ENCODE data around the gene SLC25A26.
A peak's percentile ranks its signal among the peaks of the same experiment; 100 is the strongest.

Gene SLC25A26

DNA sequence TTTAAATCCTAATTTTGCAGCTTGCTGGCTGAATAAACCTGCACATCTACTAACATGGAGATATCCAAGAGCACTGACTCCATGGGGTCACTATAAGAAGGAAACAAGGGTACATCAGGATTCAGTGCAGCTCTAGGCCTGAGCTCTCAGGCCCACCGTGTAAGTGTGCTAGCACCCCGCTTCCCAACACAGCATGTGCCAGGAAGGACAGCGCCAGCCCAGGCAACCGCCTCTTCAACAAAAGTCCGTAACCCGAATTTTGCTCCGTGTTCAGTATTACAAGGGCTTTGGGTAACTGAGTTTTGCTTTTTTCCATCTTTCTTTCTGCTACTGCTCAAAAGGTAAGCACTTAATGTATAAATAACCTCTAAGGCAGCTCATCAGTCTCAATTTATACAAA lies 190.2 kb downstream of the SLC25A26 start:
- no peak overlapping the region for H3K27ac ChIP-seq
- TF ChIP-seq, protein P1, sequence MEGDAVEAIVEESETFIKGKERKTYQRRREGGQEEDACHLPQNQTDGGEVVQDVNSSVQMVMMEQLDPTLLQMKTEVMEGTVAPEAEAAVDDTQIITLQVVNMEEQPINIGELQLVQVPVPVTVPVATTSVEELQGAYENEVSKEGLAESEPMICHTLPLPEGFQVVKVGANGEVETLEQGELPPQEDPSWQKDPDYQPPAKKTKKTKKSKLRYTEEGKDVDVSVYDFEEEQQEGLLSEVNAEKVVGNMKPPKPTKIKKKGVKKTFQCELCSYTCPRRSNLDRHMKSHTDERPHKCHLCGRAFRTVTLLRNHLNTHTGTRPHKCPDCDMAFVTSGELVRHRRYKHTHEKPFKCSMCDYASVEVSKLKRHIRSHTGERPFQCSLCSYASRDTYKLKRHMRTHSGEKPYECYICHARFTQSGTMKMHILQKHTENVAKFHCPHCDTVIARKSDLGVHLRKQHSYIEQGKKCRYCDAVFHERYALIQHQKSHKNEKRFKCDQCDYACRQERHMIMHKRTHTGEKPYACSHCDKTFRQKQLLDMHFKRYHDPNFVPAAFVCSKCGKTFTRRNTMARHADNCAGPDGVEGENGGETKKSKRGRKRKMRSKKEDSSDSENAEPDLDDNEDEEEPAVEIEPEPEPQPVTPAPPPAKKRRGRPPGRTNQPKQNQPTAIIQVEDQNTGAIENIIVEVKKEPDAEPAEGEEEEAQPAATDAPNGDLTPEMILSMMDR (conservative IDR thresholded peaks at IDR 0.05): no peak

DNA sequence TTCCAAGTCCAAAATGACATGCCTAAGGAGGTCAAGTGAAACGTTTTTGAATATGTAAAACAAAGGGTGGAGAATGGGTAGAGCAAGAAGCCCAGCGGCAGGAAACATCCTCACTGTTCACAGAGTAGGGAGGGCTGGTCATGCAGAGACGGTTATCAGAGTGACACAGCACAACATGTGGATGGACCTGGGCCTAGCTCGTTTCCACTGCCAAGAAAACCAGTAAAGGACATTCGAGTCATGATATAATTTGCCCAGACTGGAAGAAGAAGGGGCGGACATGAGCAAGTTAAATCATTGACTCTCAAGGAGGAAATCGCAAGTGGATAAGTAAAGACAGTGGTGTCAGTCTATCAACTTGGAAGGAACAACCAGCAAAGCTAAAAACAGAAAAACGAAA lies 190.7 kb downstream of the SLC25A26 start:
- no peak overlapping the region for H3K27ac ChIP-seq
- TF ChIP-seq, protein P1 (conservative IDR thresholded peaks at IDR 0.05): no peak

DNA sequence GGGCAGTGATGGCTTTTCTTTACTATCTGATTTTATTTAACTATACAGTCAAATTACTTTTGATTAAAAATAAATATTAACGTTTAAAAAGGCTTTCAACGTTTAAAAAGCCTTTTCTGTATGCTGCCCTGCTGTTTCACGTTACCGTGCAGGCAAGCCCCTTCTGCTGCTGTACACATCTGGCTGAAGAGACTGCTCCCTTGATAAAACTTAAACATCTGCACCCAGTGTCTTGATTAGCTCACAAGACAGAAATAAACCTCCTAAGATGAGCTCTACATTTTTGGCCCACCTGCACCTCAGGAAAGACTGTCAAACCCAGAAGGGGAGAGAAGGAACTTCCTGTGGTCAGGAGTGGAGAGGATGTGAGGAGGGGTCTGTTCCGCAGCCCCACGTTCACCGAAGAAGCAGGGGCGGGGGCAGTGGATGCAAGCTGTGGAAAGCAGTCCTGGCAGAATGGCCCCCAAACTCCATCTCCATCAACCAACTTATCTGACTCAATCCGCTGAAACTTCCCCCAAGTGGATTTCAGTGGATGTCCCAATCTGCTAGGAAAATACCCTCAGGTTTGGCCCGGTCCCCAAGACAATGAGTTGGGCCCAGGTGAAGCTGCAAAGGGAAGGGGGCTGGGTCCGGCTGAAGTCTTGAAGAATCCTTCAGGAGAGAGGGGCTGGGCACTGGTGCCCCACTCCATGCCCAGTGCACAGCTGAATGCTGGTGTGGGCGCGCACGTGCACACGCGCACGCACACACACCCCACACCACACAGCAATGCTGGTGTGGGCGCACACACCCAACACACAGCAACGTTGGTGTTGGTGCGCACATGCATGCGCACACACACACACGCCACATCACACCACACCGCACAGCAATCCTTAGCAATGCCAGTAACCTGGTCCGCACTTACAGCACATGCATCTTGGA lies 191.4 kb downstream of the SLC25A26 start:
- TF ChIP-seq, protein P1 (conservative IDR thresholded peaks at IDR 0.05): no peak
- H3K27ac ChIP-seq: no peak overlapping the region

DNA sequence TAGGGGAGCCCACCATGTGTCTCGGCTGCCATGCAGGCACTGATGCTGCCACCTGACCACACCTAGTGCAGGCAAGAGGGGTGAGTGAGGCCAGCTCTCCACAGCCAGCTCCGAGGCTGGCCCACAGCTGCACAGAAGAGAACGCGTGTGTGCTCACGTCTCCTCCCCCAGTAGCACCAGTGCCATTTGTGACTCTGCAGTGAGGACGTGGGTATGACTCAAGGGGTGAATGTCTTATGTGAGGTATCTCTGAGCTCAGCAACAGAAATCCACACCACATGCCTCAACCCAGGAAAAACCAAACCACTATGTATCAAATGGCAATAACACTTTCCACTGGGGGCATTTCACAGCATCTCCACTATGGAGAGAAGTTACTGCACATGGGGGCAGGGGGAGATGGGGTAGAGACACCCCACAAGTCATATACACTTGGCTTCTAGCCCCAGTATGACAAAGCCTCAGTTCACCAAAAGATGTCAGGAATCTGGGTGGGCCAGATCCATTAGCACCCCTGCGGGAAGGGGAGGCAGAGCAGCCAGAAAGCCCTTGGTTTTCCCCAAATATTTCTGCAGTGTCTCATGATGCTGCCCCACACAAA lies 192.4 kb downstream of the SLC25A26 start:
- H3K27ac ChIP-seq: no peak overlapping the region
- TF ChIP-seq, protein P1 (conservative IDR thresholded peaks at IDR 0.05): no peak

DNA sequence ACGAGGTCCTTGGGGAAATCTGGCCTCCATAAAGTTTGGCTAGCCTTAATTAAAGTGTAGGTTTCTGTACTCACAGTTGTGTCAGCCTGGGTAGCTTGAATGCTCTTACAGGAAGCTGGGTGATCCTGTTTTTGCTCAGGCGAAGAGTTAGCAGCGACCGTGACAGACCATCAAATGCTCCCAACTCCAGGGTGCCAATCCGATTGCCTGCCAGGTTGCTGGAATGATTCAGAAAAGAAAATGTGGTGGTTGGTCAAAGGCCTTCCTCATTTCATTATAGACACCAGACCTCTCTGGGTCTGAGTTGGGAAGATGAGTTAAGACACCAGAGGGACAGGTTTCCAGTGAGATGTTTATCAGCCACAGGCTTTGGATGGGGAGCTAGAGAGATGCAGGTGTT lies 194.0 kb downstream of the SLC25A26 start:
- H3K27ac ChIP-seq: peak overlapping the region; percentile 89
- TF ChIP-seq, protein P1 (conservative IDR thresholded peaks at IDR 0.05): no peak

DNA sequence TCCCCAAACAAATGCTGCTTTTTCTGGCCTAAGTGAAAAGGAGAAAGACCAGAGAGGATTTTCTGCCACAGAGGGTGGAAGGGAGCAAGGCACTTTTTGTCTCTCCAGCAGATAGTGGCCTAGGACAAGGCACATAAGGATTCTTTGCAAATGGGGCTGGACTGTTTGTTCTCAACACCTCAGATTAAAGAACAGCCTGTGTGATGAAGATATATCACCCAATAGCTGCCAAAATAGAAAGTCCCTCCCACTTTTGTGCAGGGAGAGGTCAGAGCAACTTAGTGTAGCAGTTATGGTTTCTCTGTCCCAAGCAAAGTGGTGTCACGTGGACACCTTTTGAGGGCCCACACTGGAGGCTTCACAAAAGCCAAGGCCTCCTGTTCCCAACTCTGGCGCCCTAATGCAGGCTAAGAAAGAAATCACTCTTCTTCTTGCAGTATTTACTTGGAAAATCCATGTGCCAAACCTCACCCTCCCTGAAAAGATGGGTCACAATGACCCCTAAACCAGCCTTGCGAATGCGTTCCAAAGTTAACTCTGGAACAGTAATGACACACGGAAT lies 195.1 kb downstream of the SLC25A26 start:
- TF ChIP-seq, protein P1 (conservative IDR thresholded peaks at IDR 0.05): no peak
- peak overlapping the region; percentile 89 for H3K27ac ChIP-seq

DNA sequence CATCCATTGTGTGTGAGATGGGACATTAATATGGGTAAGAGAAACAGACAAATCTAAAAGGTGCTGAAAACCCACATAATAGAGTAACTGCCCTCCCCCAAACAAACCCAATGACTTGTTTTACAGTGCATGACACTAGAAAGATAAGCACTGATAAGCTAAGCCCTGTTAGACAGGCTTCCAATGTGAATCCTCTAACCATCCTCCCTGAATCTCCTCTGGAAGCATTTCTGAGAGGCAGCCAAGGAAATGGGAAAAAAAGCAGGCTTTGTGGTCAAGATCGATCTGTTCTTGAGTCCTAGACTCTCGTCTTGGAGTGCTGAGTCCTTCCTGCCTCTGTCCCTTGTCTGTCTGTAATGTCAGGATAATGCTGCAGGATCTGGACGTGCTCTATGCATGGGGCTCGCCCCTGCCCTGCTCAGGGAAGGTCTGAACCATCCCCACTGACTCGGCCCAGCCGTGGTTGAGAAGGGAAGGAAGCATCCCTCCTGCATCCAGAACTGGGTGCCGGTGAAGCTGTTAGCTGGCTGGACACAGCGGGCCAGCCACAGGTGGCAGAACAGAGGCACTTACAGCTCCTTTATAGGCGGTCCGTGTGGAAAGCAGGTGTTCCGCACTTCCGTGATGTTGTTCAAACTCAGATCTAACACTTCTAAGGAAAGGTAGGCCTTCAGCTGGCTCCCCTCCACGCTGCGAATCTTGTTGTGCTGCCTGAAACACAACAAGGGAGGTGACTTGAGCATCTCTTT lies 195.9 kb downstream of the SLC25A26 start:
- TF ChIP-seq, protein P1 (conservative IDR thresholded peaks at IDR 0.05): no peak
- H3K27ac ChIP-seq: peak overlapping the region; percentile 89
